Measurements from ENCODE around the gene KCNIP3. TPM values are rescaled to one million over a fixed set of nuclear protein-coding genes. Genes with fewer than 3 reads are reported as not detected.

KCNIP3 gene
- total RNA-seq, 2 experiments from 2014 or later, result not detected

DNA sequence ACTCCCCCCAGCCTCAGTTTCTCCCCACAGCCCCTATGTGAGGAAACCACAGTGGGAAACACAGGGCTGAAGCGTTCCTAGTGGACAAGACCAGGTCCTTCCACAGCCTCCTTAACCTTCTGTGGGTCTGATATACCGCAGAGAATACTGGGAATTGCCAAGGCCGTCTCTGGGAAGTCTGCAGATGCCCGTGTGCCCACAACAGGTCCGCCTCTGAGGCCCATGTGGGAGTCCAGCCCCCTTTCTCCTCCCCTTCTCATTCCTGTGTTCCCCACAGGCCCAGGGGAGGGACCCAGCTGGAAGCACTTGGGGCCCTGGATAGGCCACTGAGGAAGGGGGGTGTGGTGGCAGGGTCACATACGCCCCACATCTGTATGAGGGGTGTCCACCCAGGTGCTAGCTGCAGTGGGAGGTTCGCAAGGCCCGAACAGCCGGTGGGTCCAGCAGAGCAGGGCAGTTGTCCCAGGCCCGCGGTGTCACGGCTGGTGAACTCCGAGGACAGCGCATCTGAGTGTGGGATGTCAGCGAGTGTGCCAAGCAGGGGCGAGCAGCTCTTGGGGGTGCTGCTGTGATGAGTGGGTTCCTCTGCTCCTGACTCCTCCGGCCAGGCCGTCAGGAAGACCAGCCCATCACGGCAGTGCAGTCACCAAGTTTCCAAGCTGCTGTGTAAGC is 2.4 kb upstream of the KCNIP3 start:
- H3K36me3 Mint-ChIP-seq (ENCODE audit: low read depth), result peaks cover 2% of the 10 kb centered on the region
- H3K27ac Mint-ChIP-seq, result no peak overlapping the region
- peaks cover 13% of the 10 kb centered on the region for H3K9me3 Mint-ChIP-seq
- ChIA-PET POLR2A (no interaction called here), CTCF (no interaction called here)
- H3K4me1 Mint-ChIP-seq, result no peaks in the 10 kb centered on the region
- no peak for DNase-seq
- no peaks in the 10 kb centered on the region for H3K27me3 Mint-ChIP-seq
- H3K4me3 Mint-ChIP-seq, result no peak overlapping the region

DNA sequence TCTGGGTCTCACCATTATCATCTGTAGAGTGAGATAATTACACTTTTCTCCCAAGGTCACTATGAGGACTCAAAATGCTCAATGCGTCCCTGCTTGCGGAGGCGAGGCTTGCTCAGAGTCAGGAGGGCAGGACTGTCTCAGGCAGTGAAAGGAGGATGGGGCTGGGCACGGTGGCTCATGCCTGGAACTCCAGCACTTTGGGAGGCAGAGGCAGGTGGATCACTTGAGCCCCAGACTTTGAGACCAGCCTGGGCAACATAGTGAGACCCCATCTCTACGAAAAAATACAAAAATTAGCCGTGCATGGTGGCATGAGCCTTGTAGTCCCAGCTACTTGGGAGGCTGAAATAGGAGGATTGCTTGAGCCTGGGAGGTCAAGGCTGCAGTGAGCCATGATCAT is 1.8 kb upstream of the KCNIP3 start:
- peaks cover 8% of the 10 kb centered on the region for H3K9me3 Mint-ChIP-seq
- DNase-seq, result no peak
- no peaks in the 10 kb centered on the region for H3K27me3 Mint-ChIP-seq
- CTCF ChIA-PET, result no interaction called here
- peaks cover 2% of the 10 kb centered on the region for H3K36me3 Mint-ChIP-seq (ENCODE audit: low read depth)
- no peaks in the 10 kb centered on the region for H3K4me1 Mint-ChIP-seq
- no peak overlapping the region for H3K4me3 Mint-ChIP-seq
- no peak overlapping the region for H3K27ac Mint-ChIP-seq
- POLR2A ChIA-PET, result no interaction called here

- Mint-ChIP-seq H3K27ac (no peak overlapping the region), H3K36me3 (ENCODE audit: low read depth) (no peaks in the 10 kb centered on the region)
These were observed 1.1 kb upstream of the KCNIP3 start for GRCh38 chr2:95296011-95296410.

GRCh38 chr2:95297639-95298395 is 670 bp downstream of the KCNIP3 start:
- H3K36me3 Mint-ChIP-seq (ENCODE audit: low read depth), result no peaks in the 10 kb centered on the region
- H3K27ac Mint-ChIP-seq, result no peak overlapping the region
- CTCF ChIA-PET, result no interaction called here
- POLR2A ChIA-PET, result no interaction called here
- no peak for DNase-seq
- no peaks in the 10 kb centered on the region for H3K27me3 Mint-ChIP-seq
- no peaks in the 10 kb centered on the region for H3K9me3 Mint-ChIP-seq
- no peaks in the 10 kb centered on the region for H3K4me1 Mint-ChIP-seq
- no peak overlapping the region for H3K4me3 Mint-ChIP-seq

More at GRCh38 chr2:95296011-95296410, 1.1 kb upstream of the KCNIP3 start:
- CTCF ChIA-PET, result no interaction called here
- H3K27me3 Mint-ChIP-seq, result no peaks in the 10 kb centered on the region
- no peak overlapping the region for H3K4me3 Mint-ChIP-seq
- no peaks in the 10 kb centered on the region for H3K4me1 Mint-ChIP-seq
- peaks cover 6% of the 10 kb centered on the region for H3K9me3 Mint-ChIP-seq
- DNase-seq, result no peak
- POLR2A ChIA-PET, result no interaction called here

GRCh38 chr2:95298486-95299111 is 1.5 kb downstream of the KCNIP3 start:
- CTCF ChIA-PET, result no interaction called here
- H3K4me1 Mint-ChIP-seq, result no peaks in the 10 kb centered on the region
- H3K27ac Mint-ChIP-seq, result no peak overlapping the region
- H3K36me3 Mint-ChIP-seq (ENCODE audit: low read depth), result no peaks in the 10 kb centered on the region
- DNase-seq, result no peak
- no peak overlapping the region for H3K4me3 Mint-ChIP-seq
- H3K27me3 Mint-ChIP-seq, result no peaks in the 10 kb centered on the region
- POLR2A ChIA-PET, result no interaction called here
- H3K9me3 Mint-ChIP-seq, result no peaks in the 10 kb centered on the region

DNA sequence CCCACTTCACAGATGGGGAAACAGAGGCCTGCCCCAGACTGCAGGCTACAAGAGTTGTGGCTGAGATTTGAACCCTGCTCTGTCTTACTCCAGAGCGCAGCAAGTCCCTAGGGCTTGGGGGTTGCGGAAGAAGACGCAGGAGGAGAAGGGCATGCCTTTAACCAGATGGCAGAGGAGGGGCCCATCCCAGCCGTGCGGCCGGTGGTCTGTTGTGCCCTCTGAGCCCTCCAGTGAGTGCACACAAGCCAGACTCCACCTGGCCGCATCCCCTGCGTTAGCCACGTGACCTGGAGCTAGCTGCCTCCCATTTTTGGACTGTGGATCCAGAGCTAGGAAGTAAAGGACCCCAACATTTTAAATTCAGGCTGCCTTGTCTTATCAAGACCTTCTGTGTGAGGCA is 2.8 kb downstream of the KCNIP3 start:
- Mint-ChIP-seq H3K4me3 (no peak overlapping the region), H3K4me1 (no peaks in the 10 kb centered on the region), H3K27ac (no peak overlapping the region), H3K27me3 (no peaks in the 10 kb centered on the region), H3K9me3 (no peaks in the 10 kb centered on the region), H3K36me3 (ENCODE audit: low read depth) (no peaks in the 10 kb centered on the region)
- CTCF ChIA-PET, result no interaction called here
- POLR2A ChIA-PET, result no interaction called here
- DNase-seq, result no peak

DNA sequence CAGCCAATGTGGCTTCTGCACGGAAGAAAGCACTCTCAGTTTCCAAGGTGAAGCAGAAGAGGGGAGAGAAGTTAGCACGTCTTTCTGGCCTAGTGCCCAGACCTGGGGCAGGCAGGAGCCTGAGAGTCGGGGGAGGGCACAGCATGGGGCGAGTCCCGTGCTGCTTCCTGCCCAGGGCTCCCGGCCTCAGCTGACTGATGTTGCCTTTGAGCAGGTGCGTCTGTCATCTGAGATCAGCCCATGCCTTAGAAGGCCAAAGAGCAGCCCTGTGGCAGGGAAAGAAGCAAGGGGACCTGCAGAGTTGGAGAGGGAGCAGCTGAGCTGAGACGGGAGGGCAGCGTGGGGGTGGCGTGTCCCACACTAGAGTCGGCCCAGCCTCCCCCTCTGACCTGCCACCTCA is 3.3 kb downstream of the KCNIP3 start:
- no peak overlapping the region for H3K4me3 Mint-ChIP-seq
- CTCF ChIA-PET, result no interaction called here
- H3K9me3 Mint-ChIP-seq, result no peaks in the 10 kb centered on the region
- POLR2A ChIA-PET, result no interaction called here
- no peaks in the 10 kb centered on the region for H3K36me3 Mint-ChIP-seq (ENCODE audit: low read depth)
- no peak for DNase-seq
- no peak overlapping the region for H3K27ac Mint-ChIP-seq
- H3K4me1 Mint-ChIP-seq, result no peaks in the 10 kb centered on the region
- no peaks in the 10 kb centered on the region for H3K27me3 Mint-ChIP-seq

- no peak overlapping the region for H3K27ac Mint-ChIP-seq
- ChIA-PET CTCF (no interaction called here), POLR2A (no interaction called here)
- no peaks in the 10 kb centered on the region for H3K9me3 Mint-ChIP-seq
- H3K36me3 Mint-ChIP-seq (ENCODE audit: low read depth), result no peaks in the 10 kb centered on the region
- H3K4me3 Mint-ChIP-seq, result no peak overlapping the region
- H3K4me1 Mint-ChIP-seq, result no peaks in the 10 kb centered on the region
- DNase-seq, result no peak
- H3K27me3 Mint-ChIP-seq, result no peaks in the 10 kb centered on the region
These were observed 4.0 kb downstream of the KCNIP3 start for GRCh38 chr2:95301186-95301585.

DNA sequence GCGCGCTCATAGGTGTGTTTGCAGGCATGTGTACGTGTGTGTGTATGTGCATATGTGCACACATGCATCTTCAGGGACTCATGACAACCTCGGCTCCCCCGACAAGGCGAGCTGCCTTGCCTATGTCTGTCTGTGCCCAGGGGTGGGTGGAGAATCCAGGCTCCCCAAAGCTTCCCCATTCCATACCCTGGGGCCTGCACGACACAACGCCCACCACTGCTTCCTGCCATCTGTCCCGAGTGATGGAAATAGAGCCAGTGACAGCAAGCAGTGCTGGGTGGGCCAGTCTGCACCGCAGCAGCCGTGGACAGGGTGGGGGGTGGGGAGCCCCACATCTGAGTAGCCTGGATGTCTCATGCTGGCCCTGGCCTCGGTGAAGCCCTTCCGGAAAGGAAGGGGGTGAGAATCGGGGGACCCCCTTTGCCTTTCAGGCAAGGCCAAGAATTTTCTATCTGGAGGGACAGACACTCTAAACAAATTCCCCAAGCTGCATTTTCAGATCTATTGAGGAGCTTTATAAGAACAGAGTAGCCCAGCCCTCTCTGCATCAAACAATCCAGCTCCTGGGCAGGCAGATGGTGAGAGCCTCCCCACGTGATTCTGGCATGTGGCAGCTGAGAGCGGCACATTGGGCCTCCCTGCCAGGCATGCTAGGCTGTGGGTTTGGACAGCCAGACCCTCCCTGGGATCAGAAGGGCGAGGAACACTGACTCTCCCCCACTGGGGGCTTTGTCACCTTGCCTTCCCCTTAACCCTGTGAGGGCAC is 4.9 kb downstream of the KCNIP3 start:
- ChIA-PET POLR2A (no interaction called here), CTCF (no interaction called here)
- no peak overlapping the region for H3K4me3 Mint-ChIP-seq

GRCh38 chr2:95303191-95303919 is 6.2 kb downstream of the KCNIP3 start:
- no peak overlapping the region for H3K4me3 Mint-ChIP-seq
- ChIA-PET POLR2A (no interaction called here), CTCF (no interaction called here)
- no peaks in the 10 kb centered on the region for H3K9me3 Mint-ChIP-seq
- no peak for DNase-seq
- H3K27ac Mint-ChIP-seq, result no peak overlapping the region
- no peaks in the 10 kb centered on the region for H3K36me3 Mint-ChIP-seq (ENCODE audit: low read depth)
- H3K4me1 Mint-ChIP-seq, result no peaks in the 10 kb centered on the region
- H3K27me3 Mint-ChIP-seq, result no peaks in the 10 kb centered on the region

More for the DNA sequence above, 4.9 kb downstream of the KCNIP3 start:
- no peaks in the 10 kb centered on the region for H3K4me1 Mint-ChIP-seq
- H3K27ac Mint-ChIP-seq, result no peak overlapping the region
- no peaks in the 10 kb centered on the region for H3K36me3 Mint-ChIP-seq (ENCODE audit: low read depth)
- H3K9me3 Mint-ChIP-seq, result no peaks in the 10 kb centered on the region
- no peaks in the 10 kb centered on the region for H3K27me3 Mint-ChIP-seq
- no peak for DNase-seq

GRCh38 chr2:95305380-95306061 is 8.4 kb downstream of the KCNIP3 start:
- CTCF ChIA-PET, result no interaction called here
- Mint-ChIP-seq H3K27ac (no peak overlapping the region), H3K4me1 (no peaks in the 10 kb centered on the region), H3K36me3 (ENCODE audit: low read depth) (no peaks in the 10 kb centered on the region), H3K9me3 (no peaks in the 10 kb centered on the region), H3K27me3 (no peaks in the 10 kb centered on the region), H3K4me3 (no peak overlapping the region)
- no peak for DNase-seq
- POLR2A ChIA-PET, result no interaction called here

DNA sequence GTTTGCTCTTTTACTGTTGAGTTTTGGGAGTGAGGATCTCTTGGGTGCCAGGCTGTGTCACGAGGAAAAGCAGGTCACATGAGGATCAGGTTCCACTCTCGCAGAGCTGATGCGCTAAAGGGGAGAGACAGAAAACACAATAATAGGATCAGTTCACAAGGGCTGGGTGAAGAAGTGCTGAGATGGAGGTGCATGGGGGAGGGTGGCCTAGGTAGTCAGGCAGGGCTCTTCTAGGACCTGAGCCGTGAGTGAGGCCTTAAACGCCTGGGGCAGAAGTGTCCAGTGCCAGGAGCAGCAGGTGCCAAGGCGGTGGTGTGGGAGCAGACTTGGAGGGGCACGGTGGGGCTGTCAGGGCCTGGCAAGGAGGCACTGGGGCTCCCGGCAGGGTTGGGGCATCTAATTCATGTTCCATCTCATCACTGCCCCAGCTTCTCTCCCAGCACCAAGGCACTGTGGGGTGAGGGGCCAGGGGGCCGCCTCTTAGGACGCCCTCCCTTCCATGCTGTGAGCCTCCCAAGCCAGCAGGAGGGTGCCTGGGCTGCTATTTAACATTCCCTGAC is 9.3 kb downstream of the KCNIP3 start:
- Mint-ChIP-seq H3K4me1 (no peaks in the 10 kb centered on the region), H3K27me3 (no peaks in the 10 kb centered on the region), H3K27ac (no peak overlapping the region), H3K4me3 (no peak overlapping the region), H3K9me3 (no peaks in the 10 kb centered on the region), H3K36me3 (ENCODE audit: low read depth) (no peaks in the 10 kb centered on the region)
- DNase-seq, result no peak
- CTCF ChIA-PET, result no interaction called here
- POLR2A ChIA-PET, result no interaction called here

Measured in activated CD4-positive, alpha-beta memory T cell treated with anti-CD3 and anti-CD28 coated beads, Interleukin-2, amount 10 ng/mL, durations not matched to agents 7 days and 5 days (primary cell).